Body of pancreas (tissue), 4 donors: ENCODE data around the gene PACRG. TPM values are rescaled to one million over a fixed set of nuclear protein-coding genes. Genes with fewer than 3 reads are reported as not detected.
A peak's percentile ranks its signal among the peaks of the same experiment; 100 is the strongest.

Experiments used
- ATAC-seq: fragments of 150-250 bp; one replicate; pipeline ENCODE4 v1.9.1; 2016
- DNase-seq, 4 donors: peaks; one replicate each; pipeline ENCODE4 v3.0.0-alpha.2; 2019
- H3K27ac ChIP-seq, 4 donors: fragments of 200-600 bp; sonication (generic); 1 replicate in 3 of 4; 2 replicates in 1 of 4; pipeline versions ENCODE4 v1.5.1 to v1.6.1; 2016 to 2019; ENCODE audit warnings: mild to moderate bottlenecking in 1 of 4, mixed read lengths in 1 of 4, moderate library complexity in 1 of 4
- H3K27me3 ChIP-seq, 2 donors: fragments of 200-600 bp; sonication (generic); one replicate each; pipeline ENCODE4 v1.6.0; 2016; ENCODE audit warnings: mild to moderate bottlenecking in 1 of 2
- H3K36me3 ChIP-seq, 2 donors: fragments of 200-600 bp; sonication (generic); replicated peaks in 1 of 2; 2 replicates each; pipeline ENCODE4 v1.5.1; 2016; ENCODE audit warnings: low read depth in 2 of 2; ENCODE audit not compliant: insufficient read depth in 1 of 2
- H3K4me1 ChIP-seq: fragments of 200-600 bp; sonication (generic); one replicate; pipeline ENCODE4 v1.6.0; 2016
- H3K4me3 ChIP-seq, 2 donors: fragments of 200-600 bp; sonication (generic); 1 replicate in 1 of 2; 2 replicates in 1 of 2; pipeline ENCODE4 v1.5.1; 2016 to 2019
- H3K9me3 ChIP-seq, 3 donors: fragments of 200-600 bp; sonication (generic); 1 replicate in 2 of 3; 2 replicates in 1 of 3; pipeline ENCODE4 v1.5.1; 2016
- POLR2A ChIP-seq, 3 donors: fragments of 450-650 bp; IDR thresholded peaks; one replicate each; pipeline ENCODE4 v1.6.1; 2016; ENCODE audit warnings: antibody characterized with exemption in 3 of 3, mild to moderate bottlenecking in 2 of 3
- WGBS, 2 donors: methylation state at CpG; one replicate each; pipeline ENCODE4 v1.1.5; 2017; 5-methylcytosine and 5-hydroxymethylcytosine counted together
- intact Hi-C: fragments of 100-400 bp; cut with DNase I; formaldehyde crosslinking; loops from one replicate; pipeline ENCODE4 v1.15.1; 2023
- total RNA-seq, 2 donors: library from RNA; depleted of rRNA; stranded (reverse); fragments of >200 nt; gene quantifications; one replicate each; pipeline ENCODE4 v1.1.0, GENCODE V29; 2016
- TF ChIP-seq, protein P1 (sequence below), 7 experiments: fragments of 450-650 bp in 4 of 7; fragments of 200-600 bp in 3 of 7; sonication (generic) in 3 of 7; IDR thresholded peaks; one replicate each; pipeline ENCODE4 v1.5.1; 2016 to 2019; ENCODE audit warnings: antibody characterized with exemption in 7 of 7

The PACRG gene
- total RNA-seq, 2 donors from 2014 or later = 7.8 to 10.9 TPM

DNA sequence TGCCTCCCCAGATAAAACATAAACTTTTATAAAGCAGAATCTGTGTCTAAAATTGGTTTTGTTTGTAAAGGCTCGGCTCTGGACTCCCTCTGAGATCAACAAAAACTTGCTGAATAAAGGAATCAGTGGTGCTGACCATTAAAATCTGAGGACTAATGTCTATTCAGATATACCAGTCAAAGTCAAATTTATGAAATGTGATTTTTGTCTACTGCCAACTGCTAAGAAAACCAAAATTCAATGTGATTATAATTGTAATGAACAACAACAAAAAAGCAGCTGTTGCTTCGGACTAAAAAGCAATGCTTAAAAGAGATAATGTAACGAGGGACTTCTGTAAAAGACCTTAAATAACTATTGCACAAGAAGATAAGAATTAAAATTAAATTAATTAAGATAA lies 26.8 kb upstream of the PACRG start:
- WGBS, 2 donors = 85 to 89% methylated on average over 3 of the region's 3 CpGs
- Histone ChIP-seq H3K36me3 (no peaks in the 10 kb centered on the region), H3K27me3 (no peaks in the 10 kb centered on the region), H3K9me3 (no peaks in the 10 kb centered on the region), H3K27ac (no peak overlapping the region), H3K4me3 (no peak overlapping the region), H3K4me1 (peaks cover 14% of the 10 kb centered on the region)
- no peak for TF ChIP-seq POLR2A (IDR thresholded peaks at IDR 0.05)
- TF ChIP-seq, protein P1, sequence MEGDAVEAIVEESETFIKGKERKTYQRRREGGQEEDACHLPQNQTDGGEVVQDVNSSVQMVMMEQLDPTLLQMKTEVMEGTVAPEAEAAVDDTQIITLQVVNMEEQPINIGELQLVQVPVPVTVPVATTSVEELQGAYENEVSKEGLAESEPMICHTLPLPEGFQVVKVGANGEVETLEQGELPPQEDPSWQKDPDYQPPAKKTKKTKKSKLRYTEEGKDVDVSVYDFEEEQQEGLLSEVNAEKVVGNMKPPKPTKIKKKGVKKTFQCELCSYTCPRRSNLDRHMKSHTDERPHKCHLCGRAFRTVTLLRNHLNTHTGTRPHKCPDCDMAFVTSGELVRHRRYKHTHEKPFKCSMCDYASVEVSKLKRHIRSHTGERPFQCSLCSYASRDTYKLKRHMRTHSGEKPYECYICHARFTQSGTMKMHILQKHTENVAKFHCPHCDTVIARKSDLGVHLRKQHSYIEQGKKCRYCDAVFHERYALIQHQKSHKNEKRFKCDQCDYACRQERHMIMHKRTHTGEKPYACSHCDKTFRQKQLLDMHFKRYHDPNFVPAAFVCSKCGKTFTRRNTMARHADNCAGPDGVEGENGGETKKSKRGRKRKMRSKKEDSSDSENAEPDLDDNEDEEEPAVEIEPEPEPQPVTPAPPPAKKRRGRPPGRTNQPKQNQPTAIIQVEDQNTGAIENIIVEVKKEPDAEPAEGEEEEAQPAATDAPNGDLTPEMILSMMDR (IDR thresholded peaks at IDR 0.05) = no peak
- ATAC-seq (no peak), DNase-seq (no peak)
- intact Hi-C loops = no loop called here

DNA sequence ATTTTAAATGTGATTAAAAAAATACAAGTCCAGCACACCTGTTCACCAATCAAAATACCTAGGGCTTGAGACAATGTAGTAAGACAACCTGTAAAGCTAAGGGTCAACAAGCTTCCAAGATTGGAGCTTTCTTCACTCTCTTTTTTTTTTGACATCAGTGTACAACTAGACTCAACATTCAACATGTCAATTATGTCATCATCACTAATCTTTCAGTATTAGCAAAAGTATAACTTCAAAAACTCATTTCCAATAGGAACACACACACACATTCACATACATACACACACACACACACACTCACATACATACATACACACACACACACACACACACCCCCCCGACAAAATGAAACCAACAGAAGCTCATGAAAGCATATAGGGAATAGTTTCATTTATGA lies 26.2 kb upstream of the PACRG start:
- H3K9me3 ChIP-seq = no peaks in the 10 kb centered on the region
- TF ChIP-seq POLR2A (IDR thresholded peaks at IDR 0.05) = no peak
- TF ChIP-seq, protein P1 (IDR thresholded peaks at IDR 0.05) = no peak
- no peaks in the 10 kb centered on the region for H3K36me3 ChIP-seq
- DNase-seq (no peak), ATAC-seq (no peak)
- H3K4me3 ChIP-seq = no peak overlapping the region
- intact Hi-C loops = no loop called here
- peaks cover 17% of the 10 kb centered on the region for H3K4me1 ChIP-seq
- WGBS, 2 donors = 88 to 90% methylated on average over 1 of the region's 1 CpG
- H3K27ac ChIP-seq = no peak overlapping the region
- H3K27me3 ChIP-seq = no peaks in the 10 kb centered on the region

DNA sequence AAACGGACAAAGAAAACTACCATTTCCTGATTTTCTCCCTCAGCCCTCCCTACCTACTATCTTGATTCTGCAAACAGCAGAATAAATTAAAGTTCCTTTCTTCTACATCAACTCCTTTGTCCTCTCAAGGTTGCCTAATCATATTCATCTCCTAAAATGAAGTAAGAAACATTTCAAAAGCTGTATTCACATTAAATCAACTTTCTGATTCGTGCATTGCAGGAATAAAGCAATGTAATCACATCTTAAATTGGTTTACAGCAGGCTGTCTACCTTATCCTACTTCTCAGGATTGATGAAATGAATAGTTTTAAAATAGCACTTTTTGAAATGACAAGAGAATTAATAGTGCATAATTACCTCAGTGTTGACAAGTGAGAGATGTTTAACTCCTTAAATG lies 25.3 kb upstream of the PACRG start:
- no peaks in the 10 kb centered on the region for H3K36me3 ChIP-seq
- peaks cover 17% of the 10 kb centered on the region for H3K4me1 ChIP-seq
- TF ChIP-seq POLR2A (IDR thresholded peaks at IDR 0.05) = no peak
- TF ChIP-seq, protein P1 (IDR thresholded peaks at IDR 0.05) = no peak
- H3K4me3 ChIP-seq = no peak overlapping the region
- 53 to 67% methylated on average over 2 of the region's 2 CpGs for WGBS, 2 donors
- intact Hi-C loops = no loop called here
- no peak overlapping the region for H3K27ac ChIP-seq
- H3K27me3 ChIP-seq = no peaks in the 10 kb centered on the region
- DNase-seq (no peak), ATAC-seq (no peak)
- H3K9me3 ChIP-seq = no peaks in the 10 kb centered on the region

DNA sequence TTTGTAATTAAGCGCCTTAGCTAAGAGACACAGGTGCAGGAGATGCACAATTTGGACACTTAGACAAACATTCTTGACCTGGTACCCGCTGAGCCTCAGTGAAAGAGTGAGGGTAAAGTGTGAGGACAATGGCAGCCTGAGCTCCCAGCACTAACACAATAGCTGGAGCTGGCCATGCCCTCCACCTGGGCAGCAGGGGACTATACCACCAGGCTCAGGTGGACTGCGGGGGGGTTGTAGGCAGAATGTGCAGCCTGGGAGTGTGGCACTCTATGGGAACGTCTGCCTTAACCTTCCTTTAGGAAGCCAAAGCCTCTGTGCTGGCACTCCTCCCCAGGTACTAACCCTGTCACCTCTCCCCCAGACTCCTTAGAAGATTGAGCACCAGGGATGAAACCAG lies 23.8 kb upstream of the PACRG start:
- H3K27me3 ChIP-seq = no peaks in the 10 kb centered on the region
- no peaks in the 10 kb centered on the region for H3K9me3 ChIP-seq
- WGBS, 2 donors = 94 to 95% methylated on average over 3 to 4 of the region's 4 CpGs
- TF ChIP-seq, protein P1 (IDR thresholded peaks at IDR 0.05) = no peak
- no peak for TF ChIP-seq POLR2A (IDR thresholded peaks at IDR 0.05)
- no peaks in the 10 kb centered on the region for H3K36me3 ChIP-seq
- no peak overlapping the region for H3K4me3 ChIP-seq
- peaks cover 3% of the 10 kb centered on the region for H3K4me1 ChIP-seq
- H3K27ac ChIP-seq = no peak overlapping the region
- intact Hi-C loops = no loop called here
- ATAC-seq (no peak), DNase-seq (no peak)

DNA sequence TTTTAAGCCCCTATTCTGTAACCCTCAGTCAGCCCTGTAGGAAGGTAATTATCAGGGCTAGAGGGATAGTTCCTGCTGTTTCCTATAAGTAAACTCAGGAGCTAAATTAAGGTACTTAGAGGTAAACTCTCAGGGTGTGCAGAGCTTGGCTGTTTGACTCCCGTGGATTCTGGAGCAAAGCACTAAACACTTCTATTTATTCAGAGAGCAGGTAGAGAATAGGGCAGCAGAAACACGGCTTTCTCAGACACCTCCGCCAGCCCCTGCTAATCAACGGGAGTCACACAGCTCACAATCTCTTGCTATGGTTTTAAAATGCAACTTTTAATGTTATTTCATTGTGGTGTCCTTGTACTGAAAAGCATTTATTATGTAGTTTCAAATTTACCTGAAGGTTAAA lies 22.0 kb upstream of the PACRG start:
- Histone ChIP-seq H3K27ac (peak overlapping the region in 1 of 4 donors; percentile 2), H3K9me3 (no peaks in the 10 kb centered on the region), H3K4me1 (peaks cover 3% of the 10 kb centered on the region), H3K27me3 (no peaks in the 10 kb centered on the region), H3K36me3 (no peaks in the 10 kb centered on the region), H3K4me3 (no peak overlapping the region)
- peak; percentile 45 for ATAC-seq
- no peak for DNase-seq
- TF ChIP-seq POLR2A (IDR thresholded peaks at IDR 0.05) = no peak
- intact Hi-C loops = no loop called here
- WGBS, 2 donors = 33 to 34% methylated on average over 4 of the region's 4 CpGs
